Astrocyte (in vitro differentiated cells and primary cell): ENCODE data around the gene KXD1.

Source experiments
- EZH2 ChIP-seq: IDR thresholded peaks from 2 replicates; pipeline ENCODE4 v1.6.1; 2012; ENCODE audit warnings: mild to moderate bottlenecking, low read length, inconsistent platforms; ENCODE audit not compliant: insufficient read depth
- TF ChIP-seq, protein P1 (sequence below): IDR thresholded peaks from 2 replicates; pipeline ENCODE4 v1.5.1; 2011; ENCODE audit warnings: low read depth, mild to moderate bottlenecking, inconsistent platforms, low read length, moderate library complexity; ENCODE audit not compliant: insufficient read depth

DNA sequence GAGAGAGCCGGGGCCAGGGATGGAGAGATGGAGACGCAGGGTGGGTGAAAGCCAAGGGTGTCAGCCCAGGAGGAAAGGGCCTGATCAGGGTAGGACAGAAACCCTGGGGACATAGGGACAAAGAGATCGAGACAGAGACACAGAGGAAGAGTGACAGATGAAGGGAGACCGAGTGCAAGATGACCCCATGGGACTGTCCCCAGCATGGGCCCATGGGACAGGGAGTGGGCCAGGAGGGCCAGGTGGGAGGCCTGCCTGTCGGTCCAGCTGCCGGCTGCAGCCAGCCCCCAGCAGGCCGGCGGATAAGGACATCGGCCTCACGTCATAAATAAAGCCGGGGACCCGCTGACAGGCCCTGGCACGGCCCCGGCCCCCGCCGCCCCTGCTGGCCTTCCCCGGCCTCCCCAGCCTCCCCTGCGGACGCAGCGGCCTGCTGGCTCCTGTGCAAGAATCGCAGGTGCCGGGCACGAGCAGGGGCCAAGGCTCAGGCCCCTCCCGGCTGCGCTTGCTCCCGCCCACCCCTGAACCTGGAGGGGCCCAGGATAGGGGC, 37.2 kb downstream of the KXD1 start:
- TF ChIP-seq, protein P1, sequence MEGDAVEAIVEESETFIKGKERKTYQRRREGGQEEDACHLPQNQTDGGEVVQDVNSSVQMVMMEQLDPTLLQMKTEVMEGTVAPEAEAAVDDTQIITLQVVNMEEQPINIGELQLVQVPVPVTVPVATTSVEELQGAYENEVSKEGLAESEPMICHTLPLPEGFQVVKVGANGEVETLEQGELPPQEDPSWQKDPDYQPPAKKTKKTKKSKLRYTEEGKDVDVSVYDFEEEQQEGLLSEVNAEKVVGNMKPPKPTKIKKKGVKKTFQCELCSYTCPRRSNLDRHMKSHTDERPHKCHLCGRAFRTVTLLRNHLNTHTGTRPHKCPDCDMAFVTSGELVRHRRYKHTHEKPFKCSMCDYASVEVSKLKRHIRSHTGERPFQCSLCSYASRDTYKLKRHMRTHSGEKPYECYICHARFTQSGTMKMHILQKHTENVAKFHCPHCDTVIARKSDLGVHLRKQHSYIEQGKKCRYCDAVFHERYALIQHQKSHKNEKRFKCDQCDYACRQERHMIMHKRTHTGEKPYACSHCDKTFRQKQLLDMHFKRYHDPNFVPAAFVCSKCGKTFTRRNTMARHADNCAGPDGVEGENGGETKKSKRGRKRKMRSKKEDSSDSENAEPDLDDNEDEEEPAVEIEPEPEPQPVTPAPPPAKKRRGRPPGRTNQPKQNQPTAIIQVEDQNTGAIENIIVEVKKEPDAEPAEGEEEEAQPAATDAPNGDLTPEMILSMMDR = no peak
- TF ChIP-seq EZH2 = no peak
